Neural progenitor cell (in vitro differentiated cells): Measurements from ENCODE around the gene RORB. TPM values are rescaled to one million over a fixed set of nuclear protein-coding genes. Genes with fewer than 3 reads are reported as not detected.

ENCODE experiments used
- DNase-seq: peaks from one replicate; pipeline ENCODE4 v3.0.0-alpha.2; 2016; ENCODE audit warnings: low spot score
- H2AFZ ChIP-seq: fragments of 200-600 bp; sonication (generic); replicated peaks from 2 replicates; pipeline ENCODE4 v1.6.1; 2016; ENCODE audit warnings: antibody characterized with exemption
- H3F3A ChIP-seq: fragments of 200-600 bp; sonication (generic); 2 replicates; pipeline ENCODE4 v1.6.1; 2016; ENCODE audit warnings: antibody characterized with exemption, low read depth
- H3K27ac ChIP-seq: fragments of 200-600 bp; sonication (generic); 2 replicates; pipeline ENCODE4 v1.5.1; 2016; ENCODE audit warnings: mild to moderate bottlenecking
- H3K27me3 ChIP-seq: fragments of 200-600 bp; sonication (generic); 2 replicates; pipeline ENCODE4 v1.6.1; 2016; ENCODE audit warnings: mild to moderate bottlenecking, moderate library complexity
- H3K36me3 ChIP-seq: fragments of 200-600 bp; sonication (generic); 2 replicates; pipeline ENCODE4 v1.5.1; 2016
- H3K4me1 ChIP-seq: fragments of 200-600 bp; sonication (generic); 2 replicates; pipeline ENCODE4 v1.6.1; 2016; ENCODE audit warnings: mixed run types
- H3K4me2 ChIP-seq: fragments of 200-600 bp; sonication (generic); 2 replicates; pipeline ENCODE4 v1.6.1; 2016
- H3K4me3 ChIP-seq: fragments of 200-600 bp; sonication (generic); 2 replicates; pipeline ENCODE4 v1.5.1; 2016
- H3K79me2 ChIP-seq: fragments of 200-600 bp; sonication (generic); 2 replicates; pipeline ENCODE4 v1.6.1; 2016; ENCODE audit warnings: low read depth
- H3K9ac ChIP-seq: fragments of 200-600 bp; sonication (generic); 2 replicates; pipeline ENCODE4 v1.6.1; 2016
- H3K9me3 ChIP-seq: fragments of 200-600 bp; sonication (generic); 2 replicates; pipeline ENCODE4 v1.5.1; 2016; ENCODE audit warnings: low read depth
- H4K20me1 ChIP-seq: fragments of 200-600 bp; sonication (generic); 2 replicates; pipeline ENCODE4 v1.6.1; 2016; ENCODE audit warnings: low read depth
- H3K27ac Mint-ChIP-seq: 3 replicates; pipeline ENCODE4 v1.8.0; 2021; ENCODE audit warnings: mixed read lengths
- H3K27me3 Mint-ChIP-seq: 2 replicates; pipeline ENCODE4 v1.8.0; 2022; ENCODE audit warnings: low read depth, mild to moderate bottlenecking, inconsistent platforms, moderate library complexity, mixed read lengths; ENCODE audit not compliant: insufficient read depth
- H3K36me3 Mint-ChIP-seq: 3 replicates; pipeline ENCODE4 v1.8.0; 2021; ENCODE audit warnings: mixed read lengths
- H3K4me1 Mint-ChIP-seq: 3 replicates; pipeline ENCODE4 v1.8.0; 2021; ENCODE audit warnings: mixed read lengths
- H3K4me3 Mint-ChIP-seq: 3 replicates; pipeline ENCODE4 v1.8.0; 2021; ENCODE audit warnings: mild to moderate bottlenecking, moderate library complexity, mixed read lengths
- H3K9me3 Mint-ChIP-seq: 3 replicates; pipeline ENCODE4 v1.8.0; 2020; ENCODE audit warnings: mixed read lengths
- CTCF ChIP-seq: fragments of 200-600 bp; sonication (generic); IDR thresholded peaks from 2 replicates; pipeline ENCODE4 v1.5.1; 2017; ENCODE audit warnings: antibody characterized with exemption, mild to moderate bottlenecking
- EZH2 ChIP-seq: fragments of 200-600 bp; sonication (generic); IDR thresholded peaks from 2 replicates; pipeline ENCODE4 v1.6.1; 2017; ENCODE audit warnings: antibody characterized with exemption, mild to moderate bottlenecking, moderate library complexity
- EZH2phosphoT487 ChIP-seq: fragments of 200-600 bp; sonication (generic); IDR thresholded peaks from 2 replicates; pipeline ENCODE4 v1.6.1; 2017; ENCODE audit warnings: antibody characterized with exemption
- total RNA-seq: library from RNA; depleted of rRNA; stranded (reverse); fragments of >200 nt; gene quantifications from 2 replicates; pipeline ENCODE4 v1.2.3, GENCODE V29; 2015; ENCODE audit warnings: low replicate concordance

The RORB gene
- total RNA-seq, 1 donor from 2014 or later = 4.2 TPM

GRCh38 chr9:74573640-74574191 is 76.6 kb downstream of the RORB start:
- no peak for TF ChIP-seq EZH2phosphoT487
- no peak for TF ChIP-seq CTCF
- TF ChIP-seq EZH2 = no peak
- H3K9me3 ChIP-seq = no peaks in the 10 kb centered on the region
- no peaks in the 10 kb centered on the region for H3K36me3 ChIP-seq
- H3K9ac ChIP-seq = no peak overlapping the region
- H3K4me3 ChIP-seq = no peak overlapping the region
- Mint-ChIP-seq H3K4me3 (no peak overlapping the region), H3K27ac (no peak overlapping the region), H3K27me3 (peaks cover 4% of the 10 kb centered on the region), H3K4me1 (peaks cover 11% of the 10 kb centered on the region), H3K36me3 (no peaks in the 10 kb centered on the region), H3K9me3 (no peaks in the 10 kb centered on the region)
- H3K4me1 ChIP-seq = peaks cover 7% of the 10 kb centered on the region
- H4K20me1 ChIP-seq = no peaks in the 10 kb centered on the region
- H3F3A ChIP-seq = no peaks in the 10 kb centered on the region
- H3K4me2 ChIP-seq = no peak overlapping the region
- no peak overlapping the region for H3K27ac ChIP-seq
- DNase-seq = no peak
- H3K27me3 ChIP-seq = no peaks in the 10 kb centered on the region
- no peak overlapping the region for H2AFZ ChIP-seq
- no peaks in the 10 kb centered on the region for H3K79me2 ChIP-seq

DNA sequence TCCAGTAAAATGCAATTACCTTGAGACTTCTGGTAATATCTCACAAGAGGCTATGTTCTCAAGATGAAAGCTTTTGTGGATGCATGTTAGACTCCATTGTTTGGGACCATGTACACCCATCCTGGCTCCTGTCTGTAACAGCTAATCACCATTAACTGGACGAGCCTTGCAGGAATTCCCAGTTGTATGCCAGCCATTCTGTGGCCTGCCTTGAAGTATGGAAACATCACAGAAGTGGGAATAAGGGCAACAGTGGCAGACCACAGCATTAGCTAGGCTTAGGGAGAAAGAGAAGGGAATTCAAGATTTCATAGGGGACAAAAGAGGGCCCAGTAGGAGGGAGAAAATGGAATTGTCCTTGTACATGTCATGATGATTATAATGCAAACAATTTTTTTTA is 79.0 kb downstream of the RORB start:
- peaks cover 4% of the 10 kb centered on the region for H3K27me3 Mint-ChIP-seq

DNA sequence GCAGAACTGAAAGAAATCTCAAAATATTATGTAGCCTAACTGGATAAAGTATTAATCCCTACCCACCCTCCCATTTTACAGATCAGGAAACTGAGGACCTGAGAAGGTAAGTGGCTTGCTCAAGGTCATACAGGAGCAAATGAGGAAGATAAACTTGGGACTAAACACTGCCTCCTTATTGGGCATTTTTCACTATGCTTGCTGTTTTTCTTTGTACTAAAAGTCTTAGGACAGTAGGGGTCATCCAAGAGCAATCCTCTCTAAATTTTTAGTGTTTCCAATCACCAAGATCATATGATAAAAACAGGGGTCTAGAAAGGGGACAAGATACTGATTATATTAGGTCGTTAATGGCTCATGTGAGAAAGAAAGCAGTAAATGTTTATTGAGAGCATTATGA is 80.8 kb downstream of the RORB start:
- H3K79me2 ChIP-seq = no peaks in the 10 kb centered on the region
- no peaks in the 10 kb centered on the region for H4K20me1 ChIP-seq
- H3K9me3 ChIP-seq = no peaks in the 10 kb centered on the region
- H3K9ac ChIP-seq = no peak overlapping the region
- no peaks in the 10 kb centered on the region for H3K27me3 ChIP-seq
- H3K4me3 Mint-ChIP-seq = no peak overlapping the region
- H3K27me3 Mint-ChIP-seq = peaks cover 3% of the 10 kb centered on the region
- H3K36me3 ChIP-seq = no peaks in the 10 kb centered on the region
- no peaks in the 10 kb centered on the region for H3F3A ChIP-seq
- no peak for TF ChIP-seq EZH2
- TF ChIP-seq CTCF = peak; percentile 61
- TF ChIP-seq EZH2phosphoT487 = no peak
- no peaks in the 10 kb centered on the region for H3K9me3 Mint-ChIP-seq
- no peak overlapping the region for H3K27ac Mint-ChIP-seq
- no peak overlapping the region for H2AFZ ChIP-seq
- H3K4me2 ChIP-seq = no peak overlapping the region
- H3K36me3 Mint-ChIP-seq = no peaks in the 10 kb centered on the region
- DNase-seq = peak; percentile 11
- H3K27ac ChIP-seq = no peak overlapping the region
- peaks cover 11% of the 10 kb centered on the region for H3K4me1 Mint-ChIP-seq
- no peak overlapping the region for H3K4me3 ChIP-seq
- peaks cover 7% of the 10 kb centered on the region for H3K4me1 ChIP-seq

More for the DNA sequence above, 79.0 kb downstream of the RORB start:
- no peaks in the 10 kb centered on the region for H4K20me1 ChIP-seq
- H3K4me3 ChIP-seq = no peak overlapping the region
- no peak for DNase-seq
- H3K27ac ChIP-seq = no peak overlapping the region
- Mint-ChIP-seq H3K36me3 (no peaks in the 10 kb centered on the region), H3K4me3 (no peak overlapping the region), H3K4me1 (peaks cover 11% of the 10 kb centered on the region), H3K27ac (no peak overlapping the region), H3K9me3 (no peaks in the 10 kb centered on the region)
- H3K9ac ChIP-seq = no peak overlapping the region
- H3K79me2 ChIP-seq = no peaks in the 10 kb centered on the region
- H2AFZ ChIP-seq = no peak overlapping the region
- peaks cover 7% of the 10 kb centered on the region for H3K4me1 ChIP-seq
- H3K36me3 ChIP-seq = no peaks in the 10 kb centered on the region
- no peaks in the 10 kb centered on the region for H3K27me3 ChIP-seq
- no peak overlapping the region for H3K4me2 ChIP-seq
- H3F3A ChIP-seq = no peaks in the 10 kb centered on the region
- H3K9me3 ChIP-seq = no peaks in the 10 kb centered on the region
- TF ChIP-seq EZH2phosphoT487 (no peak), EZH2 (no peak), CTCF (no peak)
